Measurements from ENCODE around the gene MTF1.
A peak's percentile ranks its signal among the peaks of the same experiment; 100 is the strongest.

Gene MTF1

GRCh38 chr1:37868466-37868865 is 9.1 kb upstream of the MTF1 start:
- Histone ChIP-seq H3K4me1 (ENCODE audit: control insufficient read depth in 1 of 2, insufficient read depth in 2 of 2, low read length in 2 of 2) (no peaks in the 10 kb centered on the region), H3K4me3 (ENCODE audit: low read depth in 1 of 2, low read length in 2 of 2) (no peak overlapping the region), H3K9ac (ENCODE audit: low read depth in 1 of 2, low read length in 2 of 2) (no peak overlapping the region), H3K27me3 (ENCODE audit: control insufficient read depth in 1 of 2, insufficient read depth in 2 of 2, low read length in 2 of 2) (no peaks in the 10 kb centered on the region), H3K9me3 (ENCODE audit: control insufficient read depth in 1 of 2, low read length in 2 of 2) (no peaks in the 10 kb centered on the region), H3K36me3 (ENCODE audit: control insufficient read depth in 1 of 2, insufficient read depth in 2 of 2, low read length in 2 of 2) (peaks cover 38 to 68% of the 10 kb centered on the region in 2 donors), H3K27ac (ENCODE audit: low read depth, low read length) (no peak overlapping the region)

- Histone ChIP-seq H3K4me3 (ENCODE audit: low read depth in 1 of 2, low read length in 2 of 2) (no peak overlapping the region), H3K27me3 (ENCODE audit: control insufficient read depth in 1 of 2, insufficient read depth in 2 of 2, low read length in 2 of 2) (no peaks in the 10 kb centered on the region), H3K27ac (ENCODE audit: low read depth, low read length) (no peak overlapping the region), H3K9ac (ENCODE audit: low read depth in 1 of 2, low read length in 2 of 2) (no peak overlapping the region), H3K9me3 (ENCODE audit: control insufficient read depth in 1 of 2, low read length in 2 of 2) (no peaks in the 10 kb centered on the region), H3K4me1 (ENCODE audit: control insufficient read depth in 1 of 2, insufficient read depth in 2 of 2, low read length in 2 of 2) (no peaks in the 10 kb centered on the region), H3K36me3 (ENCODE audit: control insufficient read depth in 1 of 2, insufficient read depth in 2 of 2, low read length in 2 of 2) (peaks cover 32 to 63% of the 10 kb centered on the region in 2 donors)
These were observed 8.4 kb upstream of the MTF1 start for GRCh38 chr1:37867784-37868183.

- no peaks in the 10 kb centered on the region for H3K27me3 ChIP-seq (ENCODE audit: control insufficient read depth in 1 of 2, insufficient read depth in 2 of 2, low read length in 2 of 2)
- H3K36me3 ChIP-seq (ENCODE audit: control insufficient read depth in 1 of 2, insufficient read depth in 2 of 2, low read length in 2 of 2) = peaks cover 25 to 60% of the 10 kb centered on the region in 2 donors
- H3K27ac ChIP-seq (ENCODE audit: low read depth, low read length) = no peak overlapping the region
These were observed 7.1 kb upstream of the MTF1 start for GRCh38 chr1:37866491-37866890.

GRCh38 chr1:37865348-37866120 is 6.1 kb upstream of the MTF1 start:
- H3K4me3 ChIP-seq (ENCODE audit: low read depth in 1 of 2, low read length in 2 of 2) = no peak overlapping the region
- H3K27me3 ChIP-seq (ENCODE audit: control insufficient read depth in 1 of 2, insufficient read depth in 2 of 2, low read length in 2 of 2) = no peaks in the 10 kb centered on the region
- peaks cover 0 to under 1% of the 10 kb centered on the region in 2 donors for H3K4me1 ChIP-seq (ENCODE audit: control insufficient read depth in 1 of 2, insufficient read depth in 2 of 2, low read length in 2 of 2)
- H3K36me3 ChIP-seq (ENCODE audit: control insufficient read depth in 1 of 2, insufficient read depth in 2 of 2, low read length in 2 of 2) = peaks cover 25 to 55% of the 10 kb centered on the region in 2 donors
- no peak overlapping the region for H3K27ac ChIP-seq (ENCODE audit: low read depth, low read length)
- no peaks in the 10 kb centered on the region for H3K9me3 ChIP-seq (ENCODE audit: control insufficient read depth in 1 of 2, low read length in 2 of 2)
- no peak overlapping the region for H3K9ac ChIP-seq (ENCODE audit: low read depth in 1 of 2, low read length in 2 of 2)

More at GRCh38 chr1:37866491-37866890, 7.1 kb upstream of the MTF1 start:
- Histone ChIP-seq H3K9ac (ENCODE audit: low read depth in 1 of 2, low read length in 2 of 2) (no peak overlapping the region), H3K4me1 (ENCODE audit: control insufficient read depth in 1 of 2, insufficient read depth in 2 of 2, low read length in 2 of 2) (no peaks in the 10 kb centered on the region), H3K9me3 (ENCODE audit: control insufficient read depth in 1 of 2, low read length in 2 of 2) (no peaks in the 10 kb centered on the region), H3K4me3 (ENCODE audit: low read depth in 1 of 2, low read length in 2 of 2) (no peak overlapping the region)

- H3K9me3 ChIP-seq (ENCODE audit: control insufficient read depth in 1 of 2, low read length in 2 of 2) = no peaks in the 10 kb centered on the region
- no peak overlapping the region for H3K27ac ChIP-seq (ENCODE audit: low read depth, low read length)
- peaks cover 14 to 39% of the 10 kb centered on the region in 2 donors for H3K36me3 ChIP-seq (ENCODE audit: control insufficient read depth in 1 of 2, insufficient read depth in 2 of 2, low read length in 2 of 2)
- no peaks in the 10 kb centered on the region for H3K27me3 ChIP-seq (ENCODE audit: control insufficient read depth in 1 of 2, insufficient read depth in 2 of 2, low read length in 2 of 2)
- H3K4me3 ChIP-seq (ENCODE audit: low read depth in 1 of 2, low read length in 2 of 2) = no peak overlapping the region
- peaks cover 11 to 20% of the 10 kb centered on the region in 2 donors for H3K4me1 ChIP-seq (ENCODE audit: control insufficient read depth in 1 of 2, insufficient read depth in 2 of 2, low read length in 2 of 2)
- no peak overlapping the region for H3K9ac ChIP-seq (ENCODE audit: low read depth in 1 of 2, low read length in 2 of 2)
These were observed 2.9 kb upstream of the MTF1 start for GRCh38 chr1:37862330-37862729.

GRCh38 chr1:37861151-37861550 is 1.8 kb upstream of the MTF1 start:
- Histone ChIP-seq H3K4me1 (ENCODE audit: control insufficient read depth in 1 of 2, insufficient read depth in 2 of 2, low read length in 2 of 2) (peaks cover 18 to 24% of the 10 kb centered on the region in 2 donors), H3K27me3 (ENCODE audit: control insufficient read depth in 1 of 2, insufficient read depth in 2 of 2, low read length in 2 of 2) (no peaks in the 10 kb centered on the region), H3K4me3 (ENCODE audit: low read depth in 1 of 2, low read length in 2 of 2) (no peak overlapping the region), H3K27ac (ENCODE audit: low read depth, low read length) (no peak overlapping the region), H3K9me3 (ENCODE audit: control insufficient read depth in 1 of 2, low read length in 2 of 2) (no peaks in the 10 kb centered on the region), H3K9ac (ENCODE audit: low read depth in 1 of 2, low read length in 2 of 2) (no peak overlapping the region), H3K36me3 (ENCODE audit: control insufficient read depth in 1 of 2, insufficient read depth in 2 of 2, low read length in 2 of 2) (peaks cover 16 to 37% of the 10 kb centered on the region in 2 donors)

- peak overlapping the region; percentile 87 to 91 for H3K4me3 ChIP-seq (ENCODE audit: low read depth in 1 of 2, low read length in 2 of 2)
- no peaks in the 10 kb centered on the region for H3K9me3 ChIP-seq (ENCODE audit: control insufficient read depth in 1 of 2, low read length in 2 of 2)
- peak overlapping the region; percentile 78 to 97 for H3K9ac ChIP-seq (ENCODE audit: low read depth in 1 of 2, low read length in 2 of 2)
- H3K27ac ChIP-seq (ENCODE audit: low read depth, low read length) = no peak overlapping the region
- H3K4me1 ChIP-seq (ENCODE audit: control insufficient read depth in 1 of 2, insufficient read depth in 2 of 2, low read length in 2 of 2) = peaks cover 18 to 24% of the 10 kb centered on the region in 2 donors
- H3K36me3 ChIP-seq (ENCODE audit: control insufficient read depth in 1 of 2, insufficient read depth in 2 of 2, low read length in 2 of 2) = peaks cover 9 to 31% of the 10 kb centered on the region in 2 donors
- H3K27me3 ChIP-seq (ENCODE audit: control insufficient read depth in 1 of 2, insufficient read depth in 2 of 2, low read length in 2 of 2) = no peaks in the 10 kb centered on the region
These were observed 914 bp upstream of the MTF1 start for GRCh38 chr1:37860346-37860666.

GRCh38 chr1:37858931-37859506 is 373 bp downstream of the MTF1 start:
- Histone ChIP-seq H3K9ac (ENCODE audit: low read depth in 1 of 2, low read length in 2 of 2) (peak overlapping the region; percentile 97 to 99), H3K36me3 (ENCODE audit: control insufficient read depth in 1 of 2, insufficient read depth in 2 of 2, low read length in 2 of 2) (peaks cover 9 to 29% of the 10 kb centered on the region in 2 donors), H3K27ac (ENCODE audit: low read depth, low read length) (peak overlapping the region; percentile 60), H3K4me1 (ENCODE audit: control insufficient read depth in 1 of 2, insufficient read depth in 2 of 2, low read length in 2 of 2) (peaks cover 18 to 24% of the 10 kb centered on the region in 2 donors), H3K27me3 (ENCODE audit: control insufficient read depth in 1 of 2, insufficient read depth in 2 of 2, low read length in 2 of 2) (no peaks in the 10 kb centered on the region), H3K4me3 (ENCODE audit: low read depth in 1 of 2, low read length in 2 of 2) (peak overlapping the region; percentile 87 to 91), H3K9me3 (ENCODE audit: control insufficient read depth in 1 of 2, low read length in 2 of 2) (no peaks in the 10 kb centered on the region)

GRCh38 chr1:37854406-37854805 is 5.0 kb downstream of the MTF1 start:
- H3K4me3 ChIP-seq (ENCODE audit: low read depth in 1 of 2, low read length in 2 of 2) = no peak overlapping the region
- H3K9me3 ChIP-seq (ENCODE audit: control insufficient read depth in 1 of 2, low read length in 2 of 2) = no peaks in the 10 kb centered on the region
- H3K9ac ChIP-seq (ENCODE audit: low read depth in 1 of 2, low read length in 2 of 2) = no peak overlapping the region
- H3K27ac ChIP-seq (ENCODE audit: low read depth, low read length) = no peak overlapping the region
- peaks cover 9 to 18% of the 10 kb centered on the region in 2 donors for H3K36me3 ChIP-seq (ENCODE audit: control insufficient read depth in 1 of 2, insufficient read depth in 2 of 2, low read length in 2 of 2)
- H3K4me1 ChIP-seq (ENCODE audit: control insufficient read depth in 1 of 2, insufficient read depth in 2 of 2, low read length in 2 of 2) = peaks cover 15 to 23% of the 10 kb centered on the region in 2 donors
- H3K27me3 ChIP-seq (ENCODE audit: control insufficient read depth in 1 of 2, insufficient read depth in 2 of 2, low read length in 2 of 2) = no peaks in the 10 kb centered on the region

- no peak overlapping the region for H3K9ac ChIP-seq (ENCODE audit: low read depth in 1 of 2, low read length in 2 of 2)
- H3K9me3 ChIP-seq (ENCODE audit: control insufficient read depth in 1 of 2, low read length in 2 of 2) = no peaks in the 10 kb centered on the region
- no peak overlapping the region for H3K4me3 ChIP-seq (ENCODE audit: low read depth in 1 of 2, low read length in 2 of 2)
- H3K27me3 ChIP-seq (ENCODE audit: control insufficient read depth in 1 of 2, insufficient read depth in 2 of 2, low read length in 2 of 2) = no peaks in the 10 kb centered on the region
- H3K27ac ChIP-seq (ENCODE audit: low read depth, low read length) = no peak overlapping the region
- peaks cover 9 to 18% of the 10 kb centered on the region in 2 donors for H3K36me3 ChIP-seq (ENCODE audit: control insufficient read depth in 1 of 2, insufficient read depth in 2 of 2, low read length in 2 of 2)
- peaks cover 7 to 16% of the 10 kb centered on the region in 2 donors for H3K4me1 ChIP-seq (ENCODE audit: control insufficient read depth in 1 of 2, insufficient read depth in 2 of 2, low read length in 2 of 2)
These were observed 6.2 kb downstream of the MTF1 start for GRCh38 chr1:37853157-37853556.

Measured in duodenal mucosa (tissue), 2 donors.